AG09309 (cell line): ENCODE data around the gene ZNF436.

Source experiments
- DNase-seq: peaks from one replicate; pipeline ENCODE4 v3.0.0-alpha.2; 2010; ENCODE audit warnings: low read depth
- H3K4me3 ChIP-seq: 2 replicates; pipeline ENCODE4 v1.5.1; 2011; ENCODE audit warnings: mild to moderate bottlenecking, low read depth, low read length, moderate library complexity; ENCODE audit not compliant: control insufficient read depth
- CTCF ChIP-seq: IDR thresholded peaks from 2 replicates; pipeline ENCODE4 v1.5.1; 2011; ENCODE audit warnings: mild to moderate bottlenecking, low read depth, low read length, inconsistent platforms; ENCODE audit not compliant: insufficient read depth, control insufficient read depth; ENCODE audit errors: missing control alignments

ZNF436 gene

DNA sequence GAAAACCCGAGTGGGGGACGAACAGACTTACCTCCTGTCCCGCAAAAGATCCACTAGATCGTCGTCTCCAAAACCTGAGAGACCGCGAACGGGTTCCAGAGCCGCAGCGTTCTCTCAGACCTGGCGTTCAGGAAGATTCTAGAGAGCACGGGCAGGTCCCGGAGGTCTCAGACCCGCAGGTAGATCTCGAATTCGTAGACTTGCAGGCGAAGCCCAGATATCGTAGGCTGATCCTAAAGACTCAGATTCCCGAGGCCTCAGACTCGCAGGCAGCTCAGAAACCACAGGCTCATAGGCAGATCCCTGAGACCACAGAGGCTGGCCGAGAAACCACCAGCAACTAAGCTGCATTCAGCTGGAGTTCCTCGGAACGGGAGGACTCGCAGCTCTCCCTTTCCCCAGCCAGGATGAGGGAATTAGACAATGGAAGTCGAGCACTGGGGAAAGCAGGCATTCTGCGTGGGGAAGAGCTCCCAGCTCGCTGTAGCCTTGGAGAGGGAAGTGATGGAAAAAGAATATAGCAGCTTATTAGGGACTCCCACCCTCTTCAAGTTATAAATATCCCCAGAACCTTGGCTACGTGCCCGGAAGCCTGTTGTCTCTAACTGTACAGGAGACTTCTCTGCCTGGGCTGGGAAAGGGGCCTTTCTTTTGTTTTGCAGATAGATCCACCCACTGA is at the start of gene ZNF436:
ZNF436 (minus strand) TSS at position 502 of the 679 bp plus-strand sequence. CDS start 1,831 bp downstream, outside the sequence.
- peak within 1 kb of the TSS; percentile 80 for H3K4me3 ChIP-seq
- DNase-seq: peak; percentile 50
- TF ChIP-seq CTCF: no peak

GRCh38 chr1:23419180-23419579 is 49.5 kb upstream of the ZNF436 start:
- TF ChIP-seq CTCF: no peak
- DNase-seq: no peak
- no peak overlapping the region for H3K4me3 ChIP-seq

DNA sequence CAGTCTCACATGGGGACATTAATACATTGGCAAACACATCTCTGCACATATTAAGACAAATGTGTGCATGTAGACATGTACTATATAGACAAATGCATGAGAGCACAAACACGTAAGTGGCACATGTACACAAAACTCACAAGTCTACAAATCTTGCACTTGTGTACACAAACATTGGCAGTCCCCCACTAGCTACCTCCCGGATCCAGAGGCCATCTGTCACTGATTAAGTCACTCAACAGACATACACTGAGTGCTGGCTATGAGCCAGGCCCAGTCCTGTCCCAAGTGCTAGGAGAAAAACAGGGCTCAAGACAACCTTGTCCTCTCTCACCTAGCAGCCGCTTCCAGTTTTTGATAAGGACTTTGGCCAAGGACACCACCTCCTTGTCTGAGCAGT is 47.9 kb upstream of the ZNF436 start:
- DNase-seq: no peak
- no peak for TF ChIP-seq CTCF

GRCh38 chr1:23416964-23417363 is 47.3 kb upstream of the ZNF436 start:
- no peak for DNase-seq
- TF ChIP-seq CTCF: no peak
- no peak overlapping the region for H3K4me3 ChIP-seq

More for the DNA sequence above, 47.9 kb upstream of the ZNF436 start:
- H3K4me3 ChIP-seq: no peak overlapping the region

GRCh38 chr1:23408797-23409290 is 39.2 kb upstream of the ZNF436 start:
- no peak for TF ChIP-seq CTCF
- no peak overlapping the region for H3K4me3 ChIP-seq
- DNase-seq: no peak

DNA sequence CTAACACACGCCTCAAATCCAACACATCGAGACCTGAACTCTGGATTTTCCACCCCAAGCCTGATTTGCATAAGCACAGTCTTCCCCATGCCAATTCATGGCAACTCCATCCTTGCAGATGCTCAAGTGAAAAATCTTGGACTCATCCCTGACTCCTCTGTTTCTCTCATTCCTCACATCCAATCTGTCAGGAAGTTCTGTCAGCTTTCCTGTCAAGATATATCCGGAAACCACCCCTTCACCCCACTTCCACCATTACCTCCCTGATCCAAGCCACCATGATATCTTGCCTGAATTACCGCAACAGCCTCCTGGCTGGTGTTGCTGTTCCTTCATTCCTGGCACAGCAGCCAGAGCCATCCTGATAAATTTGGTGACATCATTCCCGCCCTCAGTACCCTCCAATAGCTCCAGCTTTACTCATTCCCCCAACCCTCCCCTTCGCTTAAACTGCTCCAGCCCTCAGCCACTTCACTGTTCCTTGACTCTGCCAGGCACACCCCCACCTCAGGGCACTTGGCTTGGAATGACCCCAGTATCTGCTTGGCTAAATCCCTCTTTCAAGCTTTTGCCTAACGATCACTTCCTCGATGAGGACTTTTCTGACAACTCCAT is 37.5 kb upstream of the ZNF436 start:
- TF ChIP-seq CTCF: no peak
- DNase-seq: no peak
- H3K4me3 ChIP-seq: no peak overlapping the region
